Pancreas (tissue), 10 donors: ENCODE data around the gene ZC3H18. TPM values are rescaled to one million over a fixed set of nuclear protein-coding genes. Genes with fewer than 3 reads are reported as not detected.
"Not testable (repeated sequence)": the region's sequence is repeated elsewhere in the genome, so short reads cannot be mapped to it uniquely, and the experiment has no call there.

Experiments
- ATAC-seq, 4 donors: fragments of 200-7000 bp; cut with Tn5 transposase; one replicate each; pipeline versions ENCODE4 v1.8.0 to v1.9.1; 2020; ENCODE audit warnings: mild to moderate bottlenecking in 4 of 4, moderate library complexity in 4 of 4
- DNase-seq, 6 donors: peaks; one replicate each; pipeline ENCODE4 v3.0.0-alpha.2; 2020
- FAIRE-seq: peaks from 2 replicates; lab custom pipeline; 2012; peaks lifted over from hg19 to GRCh38; lab: Jason Lieb, UNC
- H3K27ac ChIP-seq, 4 donors: fragments of 200-600 bp; sonication (generic); 1 replicate in 3 of 4; 2 replicates in 1 of 4; pipeline versions ENCODE4 v1.5.0 to v1.8.0; 2020
- H3K27me3 ChIP-seq, 4 donors: fragments of 200-600 bp; one replicate each; pipeline ENCODE4 v1.8.0; 2021
- H3K36me3 ChIP-seq, 3 donors: fragments of 200-600 bp; sonication (generic) in 1 of 3; one replicate each; pipeline versions ENCODE4 v1.5.0 to v1.8.0; 2020 to 2021
- H3K4me1 ChIP-seq, 3 donors: fragments of 200-600 bp; one replicate each; pipeline ENCODE4 v1.8.0; 2021
- H3K4me3 ChIP-seq, 4 donors: fragments of 200-600 bp; sonication (generic) in 2 of 4; one replicate each; pipeline versions ENCODE4 v1.5.0 to v1.8.0; 2020 to 2021
- H3K9me3 ChIP-seq, 4 donors: fragments of 200-600 bp; one replicate each; pipeline ENCODE4 v1.8.0; 2021
- CTCF ChIP-seq, 4 donors: fragments of 200-600 bp; sonication (generic) in 3 of 4; IDR thresholded peaks; one replicate each; pipeline versions ENCODE4 v1.5.0 to v1.8.0; 2021; ENCODE audit warnings: antibody characterized with exemption in 4 of 4
- WGBS, 2 donors: extraction: QIAGEN DNeasy Blood & Tissue Kit; methylation state at CpG; one replicate each; pipeline ENCODE4 v1.1.7; 2013; 5-methylcytosine and 5-hydroxymethylcytosine counted together
- intact Hi-C, 3 donors: fragments of 100-400 bp; cut with DNase I; formaldehyde crosslinking; loops; one replicate each; pipeline versions ENCODE4 v1.11.1 to v1.14.2; 2022
- polyA plus RNA-seq, 2 donors: library from polyadenylated mRNA; stranded (reverse); fragments of 200-250 nt; gene quantifications; one replicate each; pipeline ENCODE4 v1.2.3, GENCODE V29; 2013
- total RNA-seq, 6 donors: library from RNA; stranded (reverse); fragmentation: NEBNext Ultra II Directional in 4 of 6; extraction: Animal tissue kit (Norgen Biotek cat#: 25700) in 4 of 6; gene quantifications; one replicate each; pipeline versions ENCODE4 v1.2.1 to v1.2.4, GENCODE V29; 2021 to 2023
- donor health status: healthy with polysubstance abuse.
- donor health status: DM: no; HTN: no; CAD: no; lungs with moderate emphysema.
- donor health status: DM: no; HTN: no; CAD: no.
- donor health status: control.
- donor health status: control.
- donor health status: Bipolar disorder and iron deficiency.
- donor health status: DM: yes; HTN: yes; CAD: no.
- donor health status: DM: no; HTN: no; CAD: no.
- donor health status: DM: no; HTN: no; CAD: no.
- donor health status: DM: yes; HTN: yes; CAD: no.

Gene ZC3H18
- total and polyA plus RNA-seq, 8 donors: 12.2 to 27.6 (median 16.8) TPM

GRCh38 chr16:88667461-88667860, 97.3 kb downstream of the ZC3H18 start:
- no peak for ATAC-seq
- no peaks in the 10 kb centered on the region for H3K9me3 ChIP-seq
- WGBS, 2 donors: 81 to 91% methylated on average over 5 of the region's 5 CpGs
- TF ChIP-seq CTCF (IDR thresholded peaks at IDR 0.05): no peak
- no peak for FAIRE-seq
- no peak overlapping the region for H3K27ac ChIP-seq
- intact Hi-C loops: no loop called here
- peaks cover 0 to 11% (median 5%) of the 10 kb centered on the region in 3 donors for H3K4me1 ChIP-seq
- no peak overlapping the region for H3K4me3 ChIP-seq
- no peaks in the 10 kb centered on the region for H3K36me3 ChIP-seq
- no peaks in the 10 kb centered on the region for H3K27me3 ChIP-seq
- no peak for DNase-seq

- H3K9me3 ChIP-seq, H3K4me3 ChIP-seq, H3K27ac ChIP-seq, ATAC-seq, H3K36me3 ChIP-seq, H3K27me3 ChIP-seq, intact Hi-C loops, FAIRE-seq, DNase-seq: not testable (repeated sequence)
- peaks cover 0 to 11% (median 0%) of the 10 kb centered on the region in 3 donors for H3K4me1 ChIP-seq
- WGBS, 2 donors: 91 to 93% methylated on average over 8 of the region's 8 CpGs
Observed at GRCh38 chr16:88669493-88669892, 99.3 kb downstream of the ZC3H18 start.

GRCh38 chr16:88669980-88670379, 99.8 kb downstream of the ZC3H18 start:
- Histone ChIP-seq H3K4me1 (peaks cover 0 to 6% (median 0%) of the 10 kb centered on the region in 3 donors), H3K36me3 (no peaks in the 10 kb centered on the region), H3K27me3 (no peaks in the 10 kb centered on the region), H3K4me3 (no peak overlapping the region), H3K9me3 (no peaks in the 10 kb centered on the region), H3K27ac (no peak overlapping the region)
- WGBS, 2 donors: 61 to 71% methylated on average over 10 of the region's 10 CpGs
- no peak for TF ChIP-seq CTCF (IDR thresholded peaks at IDR 0.05)
- DNase-seq: peak in 1 of 6 donors; percentile 18
- intact Hi-C loops: no loop called here
- ATAC-seq: no peak
- no peak for FAIRE-seq

- FAIRE-seq: no peak
- Histone ChIP-seq H3K36me3 (no peaks in the 10 kb centered on the region), H3K4me1 (no peaks in the 10 kb centered on the region), H3K4me3 (no peak overlapping the region), H3K9me3 (no peaks in the 10 kb centered on the region), H3K27me3 (no peaks in the 10 kb centered on the region), H3K27ac (no peak overlapping the region)
- DNase-seq: peak in 1 of 6 donors; percentile 44
- intact Hi-C loops: no loop called here
- ATAC-seq: no peak
- WGBS, 2 donors: 85 to 90% methylated on average over 23 of the region's 23 CpGs
- no peak for TF ChIP-seq CTCF (IDR thresholded peaks at IDR 0.05)
Observed at GRCh38 chr16:88671806-88672205, 101.6 kb downstream of the ZC3H18 start.

- no peak for TF ChIP-seq CTCF (IDR thresholded peaks at IDR 0.05)
- 45 to 53% methylated on average over 11 of the region's 11 CpGs for WGBS, 2 donors
- Histone ChIP-seq H3K4me3 (no peak overlapping the region), H3K9me3 (no peaks in the 10 kb centered on the region), H3K4me1 (no peaks in the 10 kb centered on the region), H3K27me3 (no peaks in the 10 kb centered on the region), H3K27ac (no peak overlapping the region), H3K36me3 (no peaks in the 10 kb centered on the region)
- ATAC-seq (peak in 3 of 4 donors; percentile 48 to 70 (median 49)), FAIRE-seq (no peak), DNase-seq (peak in 1 of 6 donors; percentile 41)
- intact Hi-C loops: no loop called here
Observed at GRCh38 chr16:88672776-88673175, 102.6 kb downstream of the ZC3H18 start.
